NCI-H2029 treated with DMSO at 0.1 percent for 48 hours (cell line): Measurements from ENCODE around the gene POFUT1.
"Not testable (repeated sequence)": the region's sequence is repeated elsewhere in the genome, so short reads cannot be mapped to it uniquely, and the experiment has no call there.

ENCODE experiments used
- DNase-seq: peaks from one replicate; lab custom pipeline; 2025; lab: John Stamatoyannopoulos, UW

POFUT1 gene

DNA sequence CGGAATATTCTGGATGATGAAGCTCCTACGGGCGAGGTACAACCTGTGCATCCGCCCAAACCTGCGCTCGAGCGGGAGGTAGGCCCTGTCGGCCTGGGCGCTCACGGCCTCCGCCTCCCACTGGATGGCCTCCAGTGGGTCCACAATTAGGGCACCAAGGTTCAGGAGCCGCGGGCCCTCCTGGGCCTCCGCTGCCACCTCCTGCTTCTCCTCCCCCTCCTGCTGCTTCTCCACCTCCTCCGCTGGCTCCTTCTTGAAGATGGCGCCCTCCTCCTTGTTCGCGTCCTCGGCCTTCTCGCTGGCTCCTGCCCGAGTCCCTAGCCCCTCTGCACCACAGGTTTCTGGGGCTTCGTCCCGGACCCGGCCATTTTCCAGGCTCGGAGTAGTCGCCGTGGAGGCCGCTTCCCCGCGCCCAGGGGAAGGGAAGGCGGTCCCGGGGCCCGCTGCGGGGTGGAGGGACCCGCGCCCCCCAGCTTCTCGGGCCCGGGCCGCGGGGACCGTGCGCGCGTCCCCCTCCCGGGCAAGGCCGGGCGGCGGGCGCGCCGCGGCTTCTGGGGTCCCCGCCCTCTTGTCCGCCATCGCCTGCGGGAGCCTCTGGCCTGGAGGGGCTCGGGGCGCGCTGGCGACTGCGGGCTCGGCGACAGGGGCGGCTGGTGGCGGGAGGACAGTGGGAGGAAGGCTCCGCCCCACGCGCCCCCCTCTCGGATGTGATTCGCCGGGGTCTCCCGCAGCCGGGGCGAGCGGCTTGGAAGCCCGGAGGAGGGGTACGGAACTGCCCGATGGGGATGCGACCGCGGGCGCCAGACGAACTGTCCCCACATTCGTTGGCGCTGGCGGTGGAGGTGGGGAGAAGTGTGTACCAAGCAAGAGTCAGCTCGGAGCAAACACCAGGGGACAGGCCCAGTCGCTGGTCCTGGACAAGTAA lies 17.7 kb upstream of the POFUT1 start:
- no peak for DNase-seq

DNA sequence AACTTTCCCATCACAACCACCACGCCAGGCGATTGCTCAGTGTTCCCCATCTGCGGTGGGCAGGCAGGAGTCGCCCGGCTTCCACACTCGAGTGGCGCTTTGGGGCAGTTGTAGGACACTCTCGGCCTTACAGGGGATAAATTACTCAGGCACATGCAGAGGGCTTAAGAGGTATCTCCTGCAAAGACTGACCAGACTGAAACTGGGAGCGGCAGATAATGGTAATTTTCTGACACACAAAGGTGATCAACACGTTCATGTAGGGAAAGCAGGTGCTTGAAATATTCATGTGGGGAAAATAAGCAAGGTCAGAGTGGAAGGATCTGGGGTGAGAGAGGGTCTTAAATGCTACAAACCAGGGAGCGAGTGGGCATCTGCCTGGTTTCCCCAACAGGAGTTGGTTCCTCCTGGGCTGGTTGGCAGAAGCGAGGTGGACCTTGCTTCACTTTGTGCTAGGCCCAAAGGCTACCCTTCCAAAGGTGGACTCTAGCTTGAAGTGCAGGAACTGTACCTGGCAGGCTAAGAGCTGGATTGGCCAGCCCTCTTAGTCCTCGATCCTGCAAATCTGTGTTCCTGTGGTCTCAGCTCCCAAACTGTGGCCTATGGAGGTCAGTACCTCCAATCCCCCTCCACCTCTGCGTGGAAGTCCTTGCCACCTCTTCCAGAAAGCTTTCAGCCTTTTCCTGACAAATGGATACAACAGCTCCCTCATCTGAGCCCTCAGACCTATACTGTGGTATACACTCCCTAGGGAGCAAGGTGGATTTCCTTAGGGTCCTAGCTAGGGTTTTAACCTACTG lies 16.9 kb upstream of the POFUT1 start:
- DNase-seq, result no peak

DNA sequence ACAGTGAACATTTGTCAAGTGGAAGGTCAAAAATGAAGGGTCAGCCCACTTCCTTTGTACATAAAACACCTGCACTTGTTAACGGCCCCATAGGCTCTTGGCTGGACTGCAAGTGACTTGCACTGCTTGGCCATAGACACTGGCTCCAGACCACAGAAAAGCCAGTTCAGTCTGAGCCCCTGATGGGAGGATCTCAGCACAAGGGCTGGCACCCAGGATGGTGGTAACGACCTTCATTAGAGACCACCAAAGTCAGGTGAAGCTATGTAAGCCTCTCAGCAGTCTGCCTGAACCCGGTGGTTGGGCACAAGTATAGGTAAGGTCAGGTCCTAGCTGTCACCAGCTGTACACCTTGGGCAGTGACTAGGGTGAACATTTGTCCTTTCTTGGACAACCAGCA lies 16.3 kb upstream of the POFUT1 start:
- no peak for DNase-seq

DNA sequence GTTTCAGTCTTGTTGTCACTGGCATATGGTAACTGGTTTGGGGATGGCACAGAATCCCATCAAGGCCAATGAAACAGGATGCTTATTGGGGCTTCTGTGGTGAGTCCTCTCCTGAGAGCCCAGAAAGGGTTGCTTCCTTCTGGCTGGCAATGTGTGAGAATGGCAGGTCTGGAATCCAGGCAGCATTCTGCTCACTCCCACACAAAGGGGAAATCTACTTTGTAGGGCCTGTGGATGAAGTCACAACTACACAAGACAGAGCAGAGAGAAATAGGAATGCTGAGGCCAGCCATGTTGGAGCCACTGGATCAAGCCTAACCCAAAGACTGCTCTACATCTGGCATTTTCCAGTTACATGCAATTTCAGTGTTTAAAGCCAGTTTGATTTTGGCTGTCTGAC lies 15.8 kb upstream of the POFUT1 start:
- DNase-seq, result no peak

- no peak for DNase-seq
Observed at GRCh38 chr20:32192698-32193097, 15.0 kb upstream of the POFUT1 start.

DNA sequence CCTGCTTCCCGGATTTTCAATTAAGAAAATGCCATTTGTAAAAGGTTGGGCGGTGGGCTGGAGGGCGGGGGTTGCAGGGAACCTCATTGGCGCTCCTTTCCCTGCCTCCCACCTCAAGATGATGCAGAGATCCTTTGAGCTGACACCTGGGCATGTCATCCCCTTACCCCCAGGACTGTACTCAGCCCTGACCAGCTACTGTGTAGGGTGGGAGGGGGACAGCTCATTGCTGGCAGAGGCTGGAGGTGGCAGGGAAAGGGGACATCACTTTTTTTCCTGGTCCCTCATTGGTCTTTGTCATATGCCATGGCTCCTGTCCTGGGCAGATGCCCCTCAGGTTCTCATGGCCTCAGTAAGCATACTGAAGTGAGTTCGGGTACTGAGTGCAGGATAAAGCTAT lies 14.3 kb upstream of the POFUT1 start:
- not testable (repeated sequence) for DNase-seq

GRCh38 chr20:32193996-32194395 lies 13.7 kb upstream of the POFUT1 start:
- DNase-seq, result no peak

DNA sequence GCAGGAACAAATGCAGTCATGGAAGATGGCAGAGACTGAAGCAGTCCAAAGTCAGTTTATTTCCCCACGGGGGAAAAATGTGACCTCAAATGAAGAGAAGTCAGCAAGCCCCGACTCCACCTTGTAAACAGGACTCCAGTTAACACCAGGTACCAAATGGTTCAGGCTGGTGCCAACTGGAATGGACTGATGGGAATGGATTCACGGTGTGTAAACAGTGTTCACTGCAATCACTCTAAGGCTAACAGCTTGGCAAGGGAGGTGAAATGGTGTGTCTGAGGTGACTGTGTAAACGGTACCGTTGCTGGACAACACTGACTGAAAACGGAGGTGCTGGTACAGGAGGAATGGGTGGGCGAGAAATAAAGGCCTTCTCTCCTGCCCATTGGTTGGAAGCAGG lies 12.1 kb upstream of the POFUT1 start:
- DNase-seq, result peak; percentile 69

- not testable (repeated sequence) for DNase-seq
Observed at GRCh38 chr20:32196613-32197012, 11.1 kb upstream of the POFUT1 start.

DNA sequence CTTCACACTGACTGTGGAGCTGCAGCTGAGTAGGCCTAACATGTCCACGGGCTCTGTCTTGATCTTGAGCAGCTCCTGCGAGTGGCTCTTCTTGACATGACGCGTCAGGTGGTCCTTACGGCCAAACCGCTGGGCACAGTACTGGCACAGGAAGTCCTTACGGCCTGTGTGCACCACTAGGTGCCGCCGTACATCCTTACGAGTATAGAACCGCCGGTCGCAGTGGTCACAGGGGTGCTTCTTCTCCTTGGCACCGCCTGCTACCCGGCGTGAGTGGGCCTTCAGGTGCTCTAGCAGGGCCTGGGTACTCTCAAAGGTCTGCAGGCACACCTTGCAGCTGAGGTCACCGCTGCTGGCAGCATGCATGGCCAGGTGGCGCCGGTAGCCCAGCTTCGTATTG lies 10.5 kb upstream of the POFUT1 start:
- DNase-seq, result not testable (repeated sequence)

DNA sequence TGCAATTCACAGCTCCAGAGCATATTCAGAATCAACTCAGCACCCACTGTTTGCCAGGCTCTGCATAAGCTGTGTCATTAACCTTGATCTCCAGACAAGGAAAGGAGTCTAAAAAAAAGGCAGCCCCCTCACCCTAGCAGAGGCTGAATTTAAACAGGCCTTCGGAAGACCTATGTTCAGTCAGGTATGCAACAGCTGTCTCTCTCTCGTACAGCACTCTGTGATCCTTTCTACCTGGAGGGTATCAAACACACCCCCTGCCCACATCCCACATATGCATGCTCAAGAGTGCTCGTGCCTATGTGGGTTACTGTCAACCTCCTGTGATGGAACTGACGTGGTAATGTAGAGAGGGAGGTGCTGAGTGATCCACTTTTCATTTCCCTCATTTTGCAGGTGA lies 8.7 kb upstream of the POFUT1 start:
- no peak for DNase-seq

GRCh38 chr20:32201296-32201976 lies 6.2 kb upstream of the POFUT1 start:
- DNase-seq, result no peak

DNA sequence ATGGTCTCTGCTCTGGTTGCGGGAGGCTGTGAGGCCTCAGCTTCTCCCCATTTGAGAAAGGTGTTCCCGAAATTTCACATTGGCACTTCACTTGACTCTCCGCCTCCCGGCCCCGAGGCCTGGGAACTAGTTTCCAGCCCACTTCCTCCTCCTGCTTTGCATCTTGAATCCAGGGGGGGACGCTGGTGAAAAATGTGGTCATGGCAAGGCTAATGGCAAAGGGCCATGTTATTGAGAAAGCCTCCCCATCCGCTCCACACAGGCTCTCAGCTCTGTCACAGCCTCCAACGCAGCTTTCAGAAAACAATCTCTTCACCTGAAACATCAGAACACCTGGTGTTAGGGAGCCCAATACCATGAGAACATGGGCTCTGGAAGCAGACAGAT lies 5.7 kb upstream of the POFUT1 start:
- no peak for DNase-seq

GRCh38 chr20:32203356-32204204 lies 4.1 kb upstream of the POFUT1 start:
- DNase-seq, result no peak

DNA sequence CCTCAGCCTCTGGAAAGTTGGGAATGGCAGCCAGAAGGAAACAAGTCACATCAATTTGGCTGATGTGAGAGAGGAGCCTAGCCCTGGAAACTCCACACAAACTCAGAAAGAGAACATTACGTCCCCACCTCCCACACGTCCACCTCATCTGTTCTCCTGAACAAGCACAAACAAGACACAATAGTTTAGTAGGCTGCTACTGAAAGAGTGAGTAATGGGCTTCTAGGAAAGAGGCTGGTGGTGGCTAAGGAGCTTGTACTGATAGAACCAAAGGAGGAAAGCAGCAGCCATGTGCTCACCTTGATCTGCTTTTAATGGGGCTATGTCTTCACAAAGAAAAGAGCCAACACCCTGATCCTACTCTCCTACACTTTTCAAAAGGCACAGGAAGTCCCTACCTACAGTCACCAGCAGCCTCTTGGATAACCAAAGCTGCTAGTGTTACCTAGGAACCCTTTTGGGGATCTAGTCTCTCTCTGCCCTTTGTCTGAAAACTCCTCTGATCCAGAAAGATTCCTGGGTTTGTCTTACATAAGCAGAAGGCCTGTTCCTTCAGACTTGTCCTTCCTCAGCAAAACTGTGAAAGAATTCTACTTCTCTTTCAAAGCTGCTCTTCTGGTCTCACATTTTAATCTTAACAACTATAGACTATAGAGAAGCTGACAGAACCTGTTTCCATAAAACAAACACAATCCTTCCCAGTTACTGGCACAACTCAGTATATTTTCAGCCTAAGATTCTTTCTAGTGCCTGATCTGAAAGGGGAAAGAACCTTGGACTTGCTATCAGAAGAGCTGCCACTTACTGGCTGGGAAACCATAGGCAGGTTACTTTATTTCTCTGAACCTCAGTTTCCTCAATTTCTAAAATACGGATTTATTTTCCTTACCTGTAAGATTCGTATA lies 3.2 kb upstream of the POFUT1 start:
- DNase-seq, result no peak

DNA sequence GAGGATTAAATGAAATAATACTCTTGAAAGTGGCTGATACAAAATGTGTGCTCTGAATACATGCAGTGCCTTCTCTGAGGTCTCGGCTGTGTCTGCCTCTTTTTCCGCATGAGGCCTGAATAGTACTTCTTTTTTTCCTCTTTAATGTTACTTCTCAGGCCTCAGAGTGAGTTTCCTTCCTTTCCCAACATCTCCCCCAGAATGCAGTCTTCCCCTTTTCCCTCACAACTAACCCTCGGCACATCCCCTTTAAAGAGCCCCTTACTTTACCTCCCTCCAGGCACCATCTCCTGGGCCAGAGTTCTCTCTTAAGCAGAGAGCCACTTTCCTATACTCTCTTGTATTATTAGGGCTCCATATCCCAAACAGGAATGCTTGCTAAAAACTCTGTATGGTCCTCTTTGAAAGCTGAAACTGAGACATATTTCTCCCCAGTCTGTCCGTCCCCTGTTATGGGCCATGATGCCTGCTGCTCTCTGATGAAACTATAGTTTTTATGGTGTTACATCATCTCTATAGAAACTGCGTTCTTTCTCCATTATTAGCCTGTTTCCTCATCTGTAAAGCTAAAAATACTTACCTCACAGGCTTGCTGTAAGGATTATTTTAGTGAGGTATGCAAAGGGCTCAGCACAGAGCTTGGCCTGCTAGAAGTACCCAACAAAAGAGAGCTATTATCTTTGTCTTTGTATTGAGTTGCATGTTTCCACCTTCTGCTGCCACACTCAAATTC lies 2.4 kb upstream of the POFUT1 start:
- DNase-seq, result no peak

- no peak for DNase-seq
Observed at GRCh38 chr20:32205843-32206759, 1.6 kb upstream of the POFUT1 start.

GRCh38 chr20:32206760-32207625 lies 687 bp upstream of the POFUT1 start:
- no peak for DNase-seq
